Thyroid gland (tissue), 4 donors: ENCODE results near the gene PABPN1.

Experiments used
- CTCF ChIP-seq, 6 experiments: fragments of 200-600 bp in 3 of 6; fragments of 450-650 bp in 3 of 6; sonication (generic) in 3 of 6; IDR thresholded peaks; one replicate each; pipeline ENCODE4 v1.5.1; 2016 to 2019; ENCODE audit warnings: antibody characterized with exemption in 6 of 6, mild to moderate bottlenecking in 2 of 6, inconsistent platforms in 1 of 6, moderate library complexity in 1 of 6
- POLR2A ChIP-seq, 2 donors: fragments of 450-650 bp; IDR thresholded peaks; one replicate each; pipeline ENCODE4 v1.6.1; 2017; ENCODE audit warnings: antibody characterized with exemption in 2 of 2, mild to moderate bottlenecking in 2 of 2, moderate library complexity in 1 of 2

GRCh38 chr14:23297611-23298277 lies 23.5 kb upstream of the PABPN1 start:
- TF ChIP-seq CTCF (IDR thresholded peaks at IDR 0.05) (no peak), POLR2A (IDR thresholded peaks at IDR 0.05) (no peak)
